Measurements from ENCODE around the gene ATAD2B.

The ATAD2B gene

GRCh38 chr2:23828986-23829385 lies 97.9 kb downstream of the ATAD2B start:
- TF ChIP-seq EZH2phosphoT487 (IDR thresholded peaks at IDR 0.05; ENCODE audit: low read depth) = no peak
- no peak for TF ChIP-seq CTCF (IDR thresholded peaks at IDR 0.05; ENCODE audit: low read depth, low read length)
- H3K27ac ChIP-seq (ENCODE audit: low read length) = no peak overlapping the region
- H3K9me3 ChIP-seq (ENCODE audit: insufficient read depth, low read length) = no peaks in the 10 kb centered on the region

DNA sequence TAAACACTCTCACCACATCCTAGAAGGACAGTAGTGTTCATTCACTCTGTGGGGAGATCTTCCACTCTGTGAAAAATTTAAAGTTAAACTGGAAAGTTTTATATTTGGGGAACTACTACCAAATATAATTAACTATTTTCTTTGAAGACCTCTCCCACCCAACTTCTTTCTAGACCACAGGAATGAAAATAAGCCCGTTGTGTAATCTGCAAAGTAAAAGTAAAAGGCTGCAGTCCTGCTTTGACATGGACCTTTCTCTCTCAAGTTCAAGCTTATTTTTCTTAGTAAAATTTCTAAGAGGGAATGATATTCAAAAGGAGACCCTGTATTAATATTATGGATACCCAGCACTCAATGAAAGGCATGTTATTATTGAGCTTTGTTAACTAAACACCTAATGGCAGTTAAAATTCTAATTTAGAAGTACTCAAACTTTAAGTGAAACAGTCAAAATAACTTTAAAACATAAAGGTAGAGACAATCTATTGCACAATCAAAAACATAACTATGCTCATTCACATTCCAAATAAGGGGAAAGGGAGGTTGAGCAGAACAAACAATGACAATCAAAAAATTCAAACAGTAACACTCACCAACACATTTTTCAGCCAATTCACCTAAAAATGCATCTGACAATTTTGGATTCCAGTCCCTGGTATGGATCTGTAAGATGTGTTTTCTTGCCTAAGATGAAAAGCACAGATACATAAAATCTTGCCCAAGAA lies 98.5 kb downstream of the ATAD2B start:
- Histone ChIP-seq H3K79me2 (ENCODE audit: low read length) (no peaks in the 10 kb centered on the region), H3K36me3 (replicated peaks; ENCODE audit: low read depth, low read length) (peaks cover 2% of the 10 kb centered on the region), H3K27ac (ENCODE audit: low read length) (no peak overlapping the region), H3K9me3 (ENCODE audit: insufficient read depth, low read length) (no peaks in the 10 kb centered on the region), H3K4me3 (ENCODE audit: low read length) (no peak overlapping the region), H3K27me3 (ENCODE audit: low read depth, low read length) (no peaks in the 10 kb centered on the region), H2AFZ (ENCODE audit: low read depth, low read length) (no peak overlapping the region), H4K20me1 (ENCODE audit: insufficient read depth, low read length) (no peaks in the 10 kb centered on the region), H3K9ac (ENCODE audit: low read length) (no peak overlapping the region), H3K4me1 (ENCODE audit: low read length) (peaks cover 15% of the 10 kb centered on the region), H3K4me2 (ENCODE audit: low read length) (no peak overlapping the region)
- no peak for TF ChIP-seq EZH2phosphoT487 (IDR thresholded peaks at IDR 0.05; ENCODE audit: low read depth)
- no peak for TF ChIP-seq CTCF (IDR thresholded peaks at IDR 0.05; ENCODE audit: low read depth, low read length)

More at GRCh38 chr2:23828986-23829385, 97.9 kb downstream of the ATAD2B start:
- Histone ChIP-seq H3K9ac (ENCODE audit: low read length) (no peak overlapping the region), H3K4me3 (ENCODE audit: low read length) (no peak overlapping the region), H3K4me2 (ENCODE audit: low read length) (no peak overlapping the region), H4K20me1 (ENCODE audit: insufficient read depth, low read length) (no peaks in the 10 kb centered on the region), H3K4me1 (ENCODE audit: low read length) (peaks cover 15% of the 10 kb centered on the region), H3K79me2 (ENCODE audit: low read length) (no peaks in the 10 kb centered on the region), H3K36me3 (replicated peaks; ENCODE audit: low read depth, low read length) (peaks cover 2% of the 10 kb centered on the region), H3K27me3 (ENCODE audit: low read depth, low read length) (no peaks in the 10 kb centered on the region), H2AFZ (ENCODE audit: low read depth, low read length) (no peak overlapping the region)

DNA sequence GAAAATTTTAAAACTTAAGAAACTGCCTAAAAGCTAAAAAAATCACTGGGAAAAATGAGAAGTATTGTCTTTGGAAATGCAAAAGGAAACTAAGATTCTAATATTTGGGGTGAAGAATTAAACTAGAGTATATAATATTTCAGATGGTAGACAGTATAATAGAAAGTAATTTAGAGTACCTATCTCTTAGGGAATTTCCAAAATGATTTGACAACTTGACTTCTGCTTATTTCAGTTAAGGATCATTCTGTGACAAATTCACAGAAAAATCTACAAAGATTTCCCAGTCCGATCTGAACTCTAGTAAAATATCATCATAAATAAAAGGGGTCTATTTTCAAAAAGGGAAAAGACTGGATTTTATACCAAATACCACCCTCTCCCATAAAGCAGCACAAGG lies 99.6 kb downstream of the ATAD2B start:
- Histone ChIP-seq H3K27me3 (ENCODE audit: low read depth, low read length) (no peaks in the 10 kb centered on the region), H3K4me3 (ENCODE audit: low read length) (no peak overlapping the region), H3K4me1 (ENCODE audit: low read length) (peaks cover 15% of the 10 kb centered on the region), H3K4me2 (ENCODE audit: low read length) (no peak overlapping the region), H3K9me3 (ENCODE audit: insufficient read depth, low read length) (no peaks in the 10 kb centered on the region), H3K9ac (ENCODE audit: low read length) (no peak overlapping the region), H3K27ac (ENCODE audit: low read length) (no peak overlapping the region), H2AFZ (ENCODE audit: low read depth, low read length) (no peak overlapping the region), H3K36me3 (replicated peaks; ENCODE audit: low read depth, low read length) (peaks cover 2% of the 10 kb centered on the region), H3K79me2 (ENCODE audit: low read length) (no peaks in the 10 kb centered on the region), H4K20me1 (ENCODE audit: insufficient read depth, low read length) (no peaks in the 10 kb centered on the region)
- TF ChIP-seq EZH2phosphoT487 (IDR thresholded peaks at IDR 0.05; ENCODE audit: low read depth) (no peak), CTCF (IDR thresholded peaks at IDR 0.05; ENCODE audit: low read depth, low read length) (no peak)

GRCh38 chr2:23826771-23827170 lies 100.2 kb downstream of the ATAD2B start:
- H2AFZ ChIP-seq (ENCODE audit: low read depth, low read length) = no peak overlapping the region
- no peak overlapping the region for H3K27ac ChIP-seq (ENCODE audit: low read length)
- H3K4me2 ChIP-seq (ENCODE audit: low read length) = no peak overlapping the region
- peaks cover 15% of the 10 kb centered on the region for H3K4me1 ChIP-seq (ENCODE audit: low read length)
- no peak overlapping the region for H3K4me3 ChIP-seq (ENCODE audit: low read length)
- TF ChIP-seq EZH2phosphoT487 (IDR thresholded peaks at IDR 0.05; ENCODE audit: low read depth) = no peak
- no peak for TF ChIP-seq CTCF (IDR thresholded peaks at IDR 0.05; ENCODE audit: low read depth, low read length)
- no peaks in the 10 kb centered on the region for H3K9me3 ChIP-seq (ENCODE audit: insufficient read depth, low read length)
- peaks cover 2% of the 10 kb centered on the region for H3K36me3 ChIP-seq (replicated peaks; ENCODE audit: low read depth, low read length)
- no peaks in the 10 kb centered on the region for H3K27me3 ChIP-seq (ENCODE audit: low read depth, low read length)
- no peaks in the 10 kb centered on the region for H3K79me2 ChIP-seq (ENCODE audit: low read length)
- no peak overlapping the region for H3K9ac ChIP-seq (ENCODE audit: low read length)
- H4K20me1 ChIP-seq (ENCODE audit: insufficient read depth, low read length) = no peaks in the 10 kb centered on the region
